ENCODE data around the gene CXCL14.

The CXCL14 gene

DNA sequence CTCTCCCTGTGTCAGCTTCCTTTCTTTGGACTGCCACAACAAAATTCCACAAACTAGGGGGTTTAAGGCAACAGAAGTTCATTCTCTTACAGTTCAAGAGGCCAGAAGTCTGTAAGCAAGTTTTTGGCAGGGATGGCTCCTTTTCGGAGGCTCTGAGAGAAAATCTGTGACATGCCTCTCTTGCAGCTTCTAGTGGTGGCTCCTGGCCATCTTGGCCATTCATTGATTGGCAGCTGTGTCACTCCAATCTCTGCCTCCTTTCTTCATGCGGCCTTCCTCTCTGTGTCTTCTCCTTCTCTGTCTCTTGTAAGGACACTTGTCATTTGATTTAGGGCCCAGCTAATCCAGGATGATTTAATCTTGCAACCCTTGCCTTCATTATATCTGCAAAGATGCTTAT is 41.0 kb downstream of the CXCL14 start:
- DNase-seq (ENCODE audit: low read depth) = no peak
- no peak for TF ChIP-seq CTCF (conservative IDR thresholded peaks at IDR 0.05; ENCODE audit: low read length)
- H3K4me3 ChIP-seq (ENCODE audit: low read length) = no peak overlapping the region

DNA sequence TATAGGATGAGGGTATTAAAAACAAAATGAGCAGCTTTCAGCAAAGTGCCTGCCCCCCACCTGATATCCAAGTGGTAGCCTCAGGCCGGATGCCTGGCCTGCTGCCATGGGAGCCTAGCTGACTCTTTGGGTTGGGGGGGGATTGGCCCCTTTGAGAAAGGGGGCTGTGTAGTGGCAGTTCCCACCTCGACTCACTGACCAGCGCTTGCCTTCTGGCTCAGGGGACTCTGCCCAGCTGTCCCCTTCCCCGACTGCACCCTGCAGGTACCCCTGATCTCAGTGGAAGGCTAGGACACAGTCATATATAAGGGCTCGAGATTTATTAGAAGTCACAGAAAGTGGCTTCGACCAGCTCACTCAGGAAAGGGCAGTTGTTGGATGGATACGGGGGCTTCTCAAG is 41.5 kb downstream of the CXCL14 start:
- no peak overlapping the region for H3K4me3 ChIP-seq (ENCODE audit: low read length)
- TF ChIP-seq CTCF (conservative IDR thresholded peaks at IDR 0.05; ENCODE audit: low read length) = no peak
- DNase-seq (ENCODE audit: low read depth) = no peak

- DNase-seq (ENCODE audit: low read depth) = no peak
- H3K4me3 ChIP-seq (ENCODE audit: low read length) = no peak within 1 kb of the TSS
- no peak for TF ChIP-seq CTCF (conservative IDR thresholded peaks at IDR 0.05; ENCODE audit: low read length)
These were observed 42.7 kb downstream of the CXCL14 start, which contains the start of gene NEUROG1 for GRCh38 chr5:135535820-135536801. Gene NEUROG1 (minus strand): TSS chr5:135535964. CDS start chr5:135535690, 274 bp downstream.

- no peak overlapping the region for H3K4me3 ChIP-seq (ENCODE audit: low read length)
- no peak for TF ChIP-seq CTCF (conservative IDR thresholded peaks at IDR 0.05; ENCODE audit: low read length)
- DNase-seq (ENCODE audit: low read depth) = no peak
These were observed 43.4 kb downstream of the CXCL14 start for GRCh38 chr5:135535420-135535819.

GRCh38 chr5:135534609-135535419 is 44.0 kb downstream of the CXCL14 start:
- TF ChIP-seq CTCF (conservative IDR thresholded peaks at IDR 0.05; ENCODE audit: low read length) = no peak
- no peak overlapping the region for H3K4me3 ChIP-seq (ENCODE audit: low read length)
- DNase-seq (ENCODE audit: low read depth) = no peak

DNA sequence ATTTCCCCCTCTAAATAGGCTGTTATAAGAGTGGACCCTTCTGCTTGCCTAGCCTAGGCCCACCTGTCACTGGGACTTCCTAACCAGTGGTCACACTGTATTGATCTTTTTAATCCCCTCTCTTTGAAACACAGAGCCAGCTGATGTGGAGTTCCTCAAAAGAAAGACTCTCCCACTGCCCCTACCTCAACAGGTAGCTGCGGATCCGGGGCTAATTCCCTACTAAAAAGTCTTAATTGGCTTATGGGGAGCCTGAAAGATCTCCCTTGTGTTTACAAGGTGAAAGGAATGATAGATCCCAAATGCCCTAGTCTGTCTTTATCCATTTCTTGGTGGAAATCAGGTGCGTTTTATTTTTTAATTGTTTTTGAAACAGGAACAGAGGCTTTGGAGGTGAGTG is 45.0 kb downstream of the CXCL14 start:
- H3K4me3 ChIP-seq (ENCODE audit: low read length) = no peak overlapping the region
- no peak for DNase-seq (ENCODE audit: low read depth)
- no peak for TF ChIP-seq CTCF (conservative IDR thresholded peaks at IDR 0.05; ENCODE audit: low read length)

Data from AG10803 (cell line).